HepG2 (cell line): ENCODE data around the gene STRN3. TPM values are rescaled to one million over a fixed set of nuclear protein-coding genes. Genes with fewer than 3 reads are reported as not detected.
A peak's percentile ranks its signal among the peaks of the same experiment; 100 is the strongest.

ENCODE experiments used
- DPF2 ChIP-seq: sonication (generic); formaldehyde crosslinking; IDR thresholded peaks from 2 replicates; pipeline ENCODE4 v1.4.0; 2020; ENCODE audit warnings: mild to moderate bottlenecking, low read depth, missing genetic modification reagents, borderline replicate concordance
- EP300 ChIP-seq, 3 experiments: sonication (generic) in 1 of 3; formaldehyde crosslinking in 1 of 3; IDR thresholded peaks; 2 replicates each; pipeline versions ENCODE4 v1.5.1 to v1.6.1; 2011 to 2020; ENCODE audit warnings: low read depth in 2 of 3, low read length in 2 of 3, borderline replicate concordance in 1 of 3, improper control_type of control experiment in 1 of 3, mild to moderate bottlenecking in 1 of 3, missing genetic modification reagents in 1 of 3, moderate library complexity in 1 of 3
- GFI1 ChIP-seq: sonication (generic); formaldehyde crosslinking; IDR thresholded peaks from 2 replicates; pipeline ENCODE4 v1.5.0; 2020; ENCODE audit warnings: missing genetic modification reagents, mild to moderate bottlenecking, borderline replicate concordance
- GLI4 ChIP-seq: sonication (generic); formaldehyde crosslinking; IDR thresholded peaks from 2 replicates; pipeline ENCODE4 v1.5.1; 2020; ENCODE audit warnings: missing genetic modification reagents, mild to moderate bottlenecking, moderate library complexity, borderline replicate concordance
- HMG20A ChIP-seq: IDR thresholded peaks from 2 replicates; pipeline ENCODE4 v1.6.1; 2016; ENCODE audit warnings: borderline replicate concordance
- HNF4A ChIP-seq: sonication (generic); formaldehyde crosslinking; IDR thresholded peaks from 2 replicates; pipeline ENCODE4 v1.4.0; 2020; ENCODE audit warnings: missing genetic modification reagents
- IRF2 ChIP-seq: IDR thresholded peaks from 2 replicates; pipeline ENCODE4 v1.6.1; 2018; ENCODE audit warnings: missing genetic modification reagents, missing compliant biosample characterization
- ISX ChIP-seq: sonication (generic); formaldehyde crosslinking; conservative IDR thresholded peaks from 2 replicates; pipeline ENCODE4 v1.5.0; 2020; ENCODE audit warnings: missing genetic modification reagents
- KAT8 ChIP-seq: IDR thresholded peaks from 2 replicates; pipeline ENCODE4 v1.6.1; 2016; ENCODE audit warnings: missing genetic modification reagents, missing compliant biosample characterization
- KDM6A ChIP-seq: IDR thresholded peaks from 2 replicates; pipeline ENCODE4 v1.6.1; 2016; ENCODE audit warnings: low read depth
- MED1 ChIP-seq: sonication (generic); formaldehyde crosslinking; IDR thresholded peaks from 2 replicates; pipeline ENCODE4 v1.4.0; 2020; ENCODE audit warnings: missing genetic modification reagents
- MLLT10 ChIP-seq: sonication (generic); formaldehyde crosslinking; IDR thresholded peaks from 2 replicates; pipeline ENCODE4 v1.4.0; 2020; ENCODE audit warnings: missing genetic modification reagents
- NCOA1 ChIP-seq: sonication (generic); formaldehyde crosslinking; IDR thresholded peaks from 2 replicates; pipeline ENCODE4 v1.9.0; 2021; ENCODE audit warnings: missing genetic modification reagents
- NCOR1 ChIP-seq: fragments of 200-600 bp; sonication (generic); IDR thresholded peaks from 2 replicates; pipeline ENCODE4 v1.7.0; 2017; ENCODE audit warnings: antibody characterized with exemption, low read length, borderline replicate concordance
- NKX3-1 ChIP-seq: sonication (generic); formaldehyde crosslinking; IDR thresholded peaks from 2 replicates; pipeline ENCODE4 v1.5.0; 2020; ENCODE audit warnings: missing genetic modification reagents
- NR2F6 ChIP-seq, 2 experiments: IDR thresholded peaks; 2 replicates each; pipeline ENCODE4 v1.6.1; 2016; ENCODE audit warnings: antibody characterized with exemption in 1 of 2, mild to moderate bottlenecking in 1 of 2
- PAF1 ChIP-seq: IDR thresholded peaks from 2 replicates; pipeline ENCODE4 v1.6.1; 2016; ENCODE audit warnings: missing genetic modification reagents, missing compliant biosample characterization
- PATZ1 ChIP-seq: sonication (generic); formaldehyde crosslinking; IDR thresholded peaks from 2 replicates; pipeline ENCODE4 v1.4.0; 2020; ENCODE audit warnings: missing genetic modification reagents
- PHF8 ChIP-seq: sonication (generic); formaldehyde crosslinking; IDR thresholded peaks from 2 replicates; pipeline ENCODE4 v1.5.0; 2020; ENCODE audit warnings: missing genetic modification reagents
- RBFOX2 ChIP-seq: fragments of 200-400 bp; formaldehyde crosslinking; IDR thresholded peaks from 2 replicates; pipeline ENCODE4 v1.6.1; 2017; ENCODE audit warnings: low read depth, mild to moderate bottlenecking, low read length
- REPIN1 ChIP-seq: sonication (generic); formaldehyde crosslinking; IDR thresholded peaks from 2 replicates; pipeline ENCODE4 v1.8.0; 2022; ENCODE audit warnings: missing genetic modification reagents, low read depth, mild to moderate bottlenecking, borderline replicate concordance
- SOX5 ChIP-seq: IDR thresholded peaks from 2 replicates; pipeline ENCODE4 v1.6.1; 2016; ENCODE audit warnings: borderline replicate concordance
- SP1 ChIP-seq, 2 experiments: fragments of 450-650 bp in 1 of 2; sonication (generic) in 1 of 2; formaldehyde crosslinking in 1 of 2; IDR thresholded peaks; 2 replicates each; pipeline versions ENCODE4 v1.4.0 to v1.6.1; 2016 to 2020; ENCODE audit warnings: missing genetic modification reagents in 1 of 2
- TEAD3 ChIP-seq: optimal IDR thresholded peaks from 2 replicates; pipeline ENCODE3; 2016; ENCODE audit warnings: borderline replicate concordance
- ZSCAN9 ChIP-seq: IDR thresholded peaks from 2 replicates; pipeline ENCODE4 v1.6.1; 2016; ENCODE audit warnings: borderline replicate concordance
- polyA plus RNA-seq, 8 experiments: library from polyadenylated mRNA; depleted of rRNA in 3 of 8; stranded (reverse) in 7 of 8; unstranded in 1 of 8; fragments of >200 nt; fragmentation: Illumina TruSeq in 4 of 8; extraction: Trizol in 4 of 8; gene quantifications; 2 replicates each; pipeline versions ENCODE4 v1.2.1 to v1.2.3, GENCODE V29; 2011 to 2016; ENCODE audit warnings: low read depth in 4 of 8, missing spikeins in 1 of 8, mixed read lengths in 1 of 8; ENCODE audit not compliant: insufficient read depth in 1 of 8
- total RNA-seq, 5 experiments: library from RNA; depleted of rRNA; stranded (reverse); fragments of >200 nt; fragmentation: Illumina TruSeq; extraction: Trizol; gene quantifications; 2 replicates each; pipeline ENCODE4 v1.2.3, GENCODE V29; 2016; ENCODE audit warnings: low read depth in 1 of 5
- TF ChIP-seq, protein P1 (sequence below): sonication (generic); formaldehyde crosslinking; IDR thresholded peaks from 2 replicates; pipeline ENCODE4 v1.5.0; 2020; ENCODE audit warnings: missing genetic modification reagents

STRN3 gene
- total and polyA plus RNA-seq, 2 of the 13 experiments (the other 11 are each of a cell fraction or from before 2014, with no cell fraction given) = 49.4 to 123 TPM

DNA sequence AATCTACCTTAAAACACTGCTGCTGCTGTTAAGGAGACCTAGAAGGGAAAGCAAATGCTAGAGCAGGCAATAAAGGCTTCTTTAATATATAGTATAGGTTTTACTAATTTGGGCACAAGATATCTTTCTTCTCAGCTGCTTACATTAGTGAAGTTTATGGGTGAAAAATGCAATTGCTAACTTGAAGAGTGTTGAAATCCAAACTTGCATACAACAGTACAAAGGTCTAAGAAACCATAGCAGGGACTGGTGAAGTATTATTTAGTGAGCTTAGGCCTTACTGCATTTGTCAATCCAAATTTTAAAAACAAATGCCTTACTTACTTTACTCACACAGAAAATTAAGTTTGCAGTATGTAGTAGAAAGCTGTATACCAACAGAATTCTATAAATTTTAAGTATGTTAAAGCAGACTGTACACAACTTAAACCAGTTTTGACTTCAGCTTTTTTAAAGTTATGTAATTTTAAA lies 2.1 kb downstream of the STRN3 start (continued):
- TF ChIP-seq PAF1 (CRISPR knock-in tag) (peak; percentile 15; the same call in 1 of the 2 replicates), RBFOX2 (peak; percentile 46; the same call in 1 of the 2 replicates), PATZ1 (peak; percentile 44; the same call in 1 of the 2 replicates), NCOR1 (peak; percentile 88; the same call in 1 of the 2 replicates), EP300 (IDR thresholded peaks at IDR 0.05; ENCODE audit: low read depth in 2 of 2, low read length in 2 of 2) (peak in 1 of 2 experiments; percentile 62; a peak in 1 of 4 replicates), EP300 (CRISPR knock-in tag; IDR thresholded peaks at IDR 0.05; ENCODE audit: borderline replicate concordance) (no peak), PHF8 (CRISPR knock-in tag) (peak; percentile 45; the same call in 1 of the 2 replicates), MED1 (CRISPR knock-in tag) (peak; percentile 62), ZSCAN9 (peak; percentile 40; the same call in 1 of the 2 replicates), NR2F6 (IDR thresholded peaks at IDR 0.05) (no peak), NR2F6 (CRISPR knock-in tag; IDR thresholded peaks at IDR 0.05) (0 out of 2 replicates have a peak, but pooled peaks have one; percentile 14), KAT8 (CRISPR knock-in tag) (peak; percentile 73), HNF4A (peak; percentile 97), TEAD3 (CRISPR knock-in tag) (peak; percentile 36), ISX (peak; percentile 63; the same call in 1 of the 2 replicates), REPIN1 (CRISPR knock-in tag) (peak; percentile 60; the same call in 1 of the 2 replicates), MLLT10 (0 out of 2 replicates have a peak, but pooled peaks have one; percentile 67), NKX3-1 (CRISPR knock-in tag) (peak; percentile 68; the same call in 1 of the 2 replicates), IRF2 (0 out of 2 replicates have a peak, but pooled peaks have one; percentile 43), DPF2 (CRISPR knock-in tag) (peak; percentile 56; the same call in 1 of the 2 replicates), GFI1 (CRISPR knock-in tag) (0 out of 2 replicates have a peak, but pooled peaks have one; percentile 36), SOX5 (CRISPR knock-in tag) (peak; percentile 22; the same call in 1 of the 2 replicates), SP1 (IDR thresholded peaks at IDR 0.05) (no peak), SP1 (CRISPR knock-in tag; IDR thresholded peaks at IDR 0.05) (no peak), NCOA1 (CRISPR knock-in tag) (no peak), KDM6A (0 out of 2 replicates have a peak, but pooled peaks have one; percentile 42), HMG20A (CRISPR knock-in tag) (peak; percentile 47; the same call in 1 of the 2 replicates), GLI4 (CRISPR knock-in tag) (no peak)
- TF ChIP-seq, protein P1, sequence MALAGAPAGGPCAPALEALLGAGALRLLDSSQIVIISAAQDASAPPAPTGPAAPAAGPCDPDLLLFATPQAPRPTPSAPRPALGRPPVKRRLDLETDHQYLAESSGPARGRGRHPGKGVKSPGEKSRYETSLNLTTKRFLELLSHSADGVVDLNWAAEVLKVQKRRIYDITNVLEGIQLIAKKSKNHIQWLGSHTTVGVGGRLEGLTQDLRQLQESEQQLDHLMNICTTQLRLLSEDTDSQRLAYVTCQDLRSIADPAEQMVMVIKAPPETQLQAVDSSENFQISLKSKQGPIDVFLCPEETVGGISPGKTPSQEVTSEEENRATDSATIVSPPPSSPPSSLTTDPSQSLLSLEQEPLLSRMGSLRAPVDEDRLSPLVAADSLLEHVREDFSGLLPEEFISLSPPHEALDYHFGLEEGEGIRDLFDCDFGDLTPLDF = 0 out of 2 replicates have a peak, but pooled peaks have one; percentile 50
